Measurements from ENCODE around the gene KANSL1L.
"Not testable (repeated sequence)": the region's sequence is repeated elsewhere in the genome, so short reads cannot be mapped to it uniquely, and the experiment has no call there.

The KANSL1L gene

DNA sequence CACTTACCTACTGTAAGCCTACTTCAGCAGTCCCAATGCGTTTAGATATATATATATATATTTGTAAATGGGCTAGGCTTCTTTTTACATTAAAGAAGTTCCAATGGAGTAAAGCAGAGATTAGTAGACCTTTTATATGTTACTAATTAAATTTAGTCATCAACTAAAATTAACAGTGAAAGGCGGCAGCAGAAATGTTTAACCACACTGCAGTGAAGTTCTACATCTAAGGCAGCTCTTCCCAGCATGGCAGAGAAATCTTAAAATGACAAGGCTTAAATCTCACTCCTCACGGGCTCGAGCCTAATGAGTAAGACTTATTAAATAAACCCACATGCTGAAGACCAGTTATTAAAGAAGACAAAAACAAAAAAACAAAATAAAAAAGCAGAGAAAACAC lies 19.1 kb upstream of the KANSL1L start:
- H3K27me3 ChIP-seq (ENCODE audit: low read depth, low read length): no peaks in the 10 kb centered on the region
- H3K36me3 ChIP-seq (replicated peaks; ENCODE audit: low read depth, low read length): no peaks in the 10 kb centered on the region
- H3K9ac ChIP-seq (ENCODE audit: low read length): no peak overlapping the region
- no peaks in the 10 kb centered on the region for H3K9me3 ChIP-seq (ENCODE audit: insufficient read depth, low read length)
- H3K4me1 ChIP-seq (ENCODE audit: low read length): peaks cover 3% of the 10 kb centered on the region; the same call in 1 of the 2 replicates
- no peak overlapping the region for H3K4me3 ChIP-seq (ENCODE audit: low read length)
- H3K79me2 ChIP-seq (ENCODE audit: low read length): no peaks in the 10 kb centered on the region
- no peaks in the 10 kb centered on the region for H4K20me1 ChIP-seq (ENCODE audit: insufficient read depth, low read length)
- H3K4me2 ChIP-seq (ENCODE audit: low read length): no peak overlapping the region
- H2AFZ ChIP-seq (ENCODE audit: low read depth, low read length): no peak overlapping the region
- TF ChIP-seq, protein P1, sequence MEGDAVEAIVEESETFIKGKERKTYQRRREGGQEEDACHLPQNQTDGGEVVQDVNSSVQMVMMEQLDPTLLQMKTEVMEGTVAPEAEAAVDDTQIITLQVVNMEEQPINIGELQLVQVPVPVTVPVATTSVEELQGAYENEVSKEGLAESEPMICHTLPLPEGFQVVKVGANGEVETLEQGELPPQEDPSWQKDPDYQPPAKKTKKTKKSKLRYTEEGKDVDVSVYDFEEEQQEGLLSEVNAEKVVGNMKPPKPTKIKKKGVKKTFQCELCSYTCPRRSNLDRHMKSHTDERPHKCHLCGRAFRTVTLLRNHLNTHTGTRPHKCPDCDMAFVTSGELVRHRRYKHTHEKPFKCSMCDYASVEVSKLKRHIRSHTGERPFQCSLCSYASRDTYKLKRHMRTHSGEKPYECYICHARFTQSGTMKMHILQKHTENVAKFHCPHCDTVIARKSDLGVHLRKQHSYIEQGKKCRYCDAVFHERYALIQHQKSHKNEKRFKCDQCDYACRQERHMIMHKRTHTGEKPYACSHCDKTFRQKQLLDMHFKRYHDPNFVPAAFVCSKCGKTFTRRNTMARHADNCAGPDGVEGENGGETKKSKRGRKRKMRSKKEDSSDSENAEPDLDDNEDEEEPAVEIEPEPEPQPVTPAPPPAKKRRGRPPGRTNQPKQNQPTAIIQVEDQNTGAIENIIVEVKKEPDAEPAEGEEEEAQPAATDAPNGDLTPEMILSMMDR (IDR thresholded peaks at IDR 0.05; ENCODE audit: low read depth, low read length): no peak
- no peak for TF ChIP-seq EZH2phosphoT487 (IDR thresholded peaks at IDR 0.05; ENCODE audit: low read depth)
- no peak overlapping the region for H3K27ac ChIP-seq (ENCODE audit: low read length)

DNA sequence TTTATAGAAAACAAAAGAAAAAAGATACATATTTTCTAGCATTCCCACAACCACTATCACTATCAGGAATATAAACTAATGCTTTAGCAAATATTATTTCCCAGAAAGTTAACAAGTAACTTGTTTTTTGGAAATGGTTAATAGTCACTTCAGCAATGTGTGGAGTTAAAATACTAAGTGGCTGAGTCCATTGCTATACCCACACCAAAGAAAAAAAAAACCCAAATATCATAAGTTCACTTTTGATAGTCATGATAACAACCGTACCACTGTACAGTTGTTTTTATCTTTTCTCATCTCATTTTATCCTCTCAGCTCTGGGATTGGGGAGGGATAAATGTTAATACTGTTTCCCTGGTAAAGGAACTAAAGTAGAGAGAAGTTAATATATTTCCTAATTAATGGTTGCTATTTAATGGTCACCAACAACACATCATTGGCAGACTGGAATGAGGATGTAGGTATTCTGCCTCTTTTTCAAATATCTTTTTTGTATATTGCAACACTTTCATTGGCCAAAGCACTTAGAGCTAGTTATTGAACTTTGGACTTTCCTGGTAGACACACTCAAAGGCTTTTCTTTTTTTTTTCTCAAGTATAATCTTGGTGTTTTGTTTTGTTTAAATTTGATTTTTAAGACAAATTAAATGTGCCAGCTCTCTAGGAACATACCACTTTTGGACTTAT lies 18.4 kb upstream of the KANSL1L start:
- no peaks in the 10 kb centered on the region for H3K4me1 ChIP-seq (ENCODE audit: low read length)
- no peak overlapping the region for H3K4me3 ChIP-seq (ENCODE audit: low read length)
- H3K79me2 ChIP-seq (ENCODE audit: low read length): no peaks in the 10 kb centered on the region
- H3K36me3 ChIP-seq (replicated peaks; ENCODE audit: low read depth, low read length): no peaks in the 10 kb centered on the region
- H4K20me1 ChIP-seq (ENCODE audit: insufficient read depth, low read length): no peaks in the 10 kb centered on the region
- no peak overlapping the region for H3K4me2 ChIP-seq (ENCODE audit: low read length)
- H3K27me3 ChIP-seq (ENCODE audit: low read depth, low read length): no peaks in the 10 kb centered on the region
- H2AFZ ChIP-seq (ENCODE audit: low read depth, low read length): no peak overlapping the region
- no peaks in the 10 kb centered on the region for H3K9me3 ChIP-seq (ENCODE audit: insufficient read depth, low read length)
- no peak for TF ChIP-seq EZH2phosphoT487 (IDR thresholded peaks at IDR 0.05; ENCODE audit: low read depth)
- TF ChIP-seq, protein P1 (IDR thresholded peaks at IDR 0.05; ENCODE audit: low read depth, low read length): no peak
- no peak overlapping the region for H3K9ac ChIP-seq (ENCODE audit: low read length)
- H3K27ac ChIP-seq (ENCODE audit: low read length): no peak overlapping the region

DNA sequence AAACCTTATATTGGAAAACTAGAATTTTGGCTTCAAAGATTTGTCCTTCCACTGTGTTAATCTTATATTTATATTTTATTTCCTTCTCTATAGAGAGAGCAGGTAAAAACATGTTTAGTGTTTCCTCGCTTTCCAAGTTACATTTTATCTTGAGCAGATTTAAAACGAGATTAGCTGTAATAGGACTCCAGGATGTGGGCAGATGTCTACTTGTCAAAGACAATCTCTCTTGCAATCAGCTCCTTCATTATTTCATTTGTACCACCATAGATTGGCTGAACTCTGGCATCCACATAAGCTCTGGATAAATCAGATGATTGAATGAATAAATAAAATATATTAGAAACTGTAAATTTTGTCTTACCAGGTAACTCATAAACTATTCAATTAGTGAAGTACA lies 17.5 kb upstream of the KANSL1L start:
- Histone ChIP-seq H3K4me2 (ENCODE audit: low read length) (no peak overlapping the region), H3K9me3 (ENCODE audit: insufficient read depth, low read length) (no peaks in the 10 kb centered on the region), H3K9ac (ENCODE audit: low read length) (no peak overlapping the region), H3K4me1 (ENCODE audit: low read length) (no peaks in the 10 kb centered on the region), H3K79me2 (ENCODE audit: low read length) (no peaks in the 10 kb centered on the region), H3K27ac (ENCODE audit: low read length) (no peak overlapping the region), H3K4me3 (ENCODE audit: low read length) (no peak overlapping the region), H3K36me3 (replicated peaks; ENCODE audit: low read depth, low read length) (no peaks in the 10 kb centered on the region), H3K27me3 (ENCODE audit: low read depth, low read length) (no peaks in the 10 kb centered on the region), H4K20me1 (ENCODE audit: insufficient read depth, low read length) (no peaks in the 10 kb centered on the region), H2AFZ (ENCODE audit: low read depth, low read length) (no peak overlapping the region)
- no peak for TF ChIP-seq EZH2phosphoT487 (IDR thresholded peaks at IDR 0.05; ENCODE audit: low read depth)
- TF ChIP-seq, protein P1 (IDR thresholded peaks at IDR 0.05; ENCODE audit: low read depth, low read length): no peak

DNA sequence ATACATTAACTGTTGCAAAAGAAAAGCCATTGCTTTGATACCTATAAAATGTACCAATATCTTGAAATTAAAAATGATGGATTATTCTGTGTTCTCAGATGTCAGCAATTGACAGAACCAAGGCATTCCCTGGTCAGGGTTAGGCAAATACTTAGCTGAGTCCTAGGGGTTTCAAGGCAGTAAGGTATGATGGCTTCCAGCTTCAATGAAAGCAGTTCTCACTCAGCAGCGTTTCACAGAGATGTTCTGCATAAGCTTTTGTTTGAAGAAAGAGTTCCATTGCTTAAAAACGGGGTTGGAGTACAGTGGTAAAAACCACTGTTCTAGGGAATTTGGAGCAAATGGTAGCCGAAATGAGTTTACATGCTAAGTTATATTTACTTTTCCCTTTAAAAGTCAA lies 17.0 kb upstream of the KANSL1L start:
- no peak overlapping the region for H3K4me3 ChIP-seq (ENCODE audit: low read length)
- H3K4me2 ChIP-seq (ENCODE audit: low read length): no peak overlapping the region
- no peaks in the 10 kb centered on the region for H3K4me1 ChIP-seq (ENCODE audit: low read length)
- H4K20me1 ChIP-seq (ENCODE audit: insufficient read depth, low read length): no peaks in the 10 kb centered on the region
- no peak overlapping the region for H2AFZ ChIP-seq (ENCODE audit: low read depth, low read length)
- H3K9ac ChIP-seq (ENCODE audit: low read length): no peak overlapping the region
- no peaks in the 10 kb centered on the region for H3K36me3 ChIP-seq (replicated peaks; ENCODE audit: low read depth, low read length)
- no peaks in the 10 kb centered on the region for H3K27me3 ChIP-seq (ENCODE audit: low read depth, low read length)
- no peaks in the 10 kb centered on the region for H3K9me3 ChIP-seq (ENCODE audit: insufficient read depth, low read length)
- no peaks in the 10 kb centered on the region for H3K79me2 ChIP-seq (ENCODE audit: low read length)
- TF ChIP-seq, protein P1 (IDR thresholded peaks at IDR 0.05; ENCODE audit: low read depth, low read length): no peak
- no peak for TF ChIP-seq EZH2phosphoT487 (IDR thresholded peaks at IDR 0.05; ENCODE audit: low read depth)
- no peak overlapping the region for H3K27ac ChIP-seq (ENCODE audit: low read length)

DNA sequence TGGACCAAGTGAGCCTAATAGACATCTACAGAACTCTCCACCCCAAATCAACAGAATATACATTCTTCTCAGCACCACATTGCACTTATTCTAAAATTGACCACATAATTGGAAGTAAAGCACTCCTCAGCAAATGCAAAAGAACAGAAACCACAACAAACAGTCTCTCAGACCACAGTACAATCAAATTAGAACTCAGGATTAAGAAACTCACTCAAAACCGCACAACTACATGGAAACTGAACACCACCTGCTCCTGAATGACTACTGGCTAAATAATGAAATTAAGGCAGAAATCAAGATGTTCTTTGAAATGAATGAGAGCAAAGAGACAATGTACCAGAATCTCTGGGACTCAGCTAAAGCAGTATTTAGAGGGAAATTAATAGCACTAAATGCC lies 12.7 kb upstream of the KANSL1L start:
- H3K9ac ChIP-seq (ENCODE audit: low read length); H3K27ac ChIP-seq (ENCODE audit: low read length); H2AFZ ChIP-seq (ENCODE audit: low read depth, low read length); H4K20me1 ChIP-seq (ENCODE audit: insufficient read depth, low read length); H3K4me2 ChIP-seq (ENCODE audit: low read length); H3K27me3 ChIP-seq (ENCODE audit: low read depth, low read length); H3K79me2 ChIP-seq (ENCODE audit: low read length); H3K4me3 ChIP-seq (ENCODE audit: low read length); H3K4me1 ChIP-seq (ENCODE audit: low read length); H3K9me3 ChIP-seq (ENCODE audit: insufficient read depth, low read length); H3K36me3 ChIP-seq (replicated peaks; ENCODE audit: low read depth, low read length): not testable (repeated sequence)

DNA sequence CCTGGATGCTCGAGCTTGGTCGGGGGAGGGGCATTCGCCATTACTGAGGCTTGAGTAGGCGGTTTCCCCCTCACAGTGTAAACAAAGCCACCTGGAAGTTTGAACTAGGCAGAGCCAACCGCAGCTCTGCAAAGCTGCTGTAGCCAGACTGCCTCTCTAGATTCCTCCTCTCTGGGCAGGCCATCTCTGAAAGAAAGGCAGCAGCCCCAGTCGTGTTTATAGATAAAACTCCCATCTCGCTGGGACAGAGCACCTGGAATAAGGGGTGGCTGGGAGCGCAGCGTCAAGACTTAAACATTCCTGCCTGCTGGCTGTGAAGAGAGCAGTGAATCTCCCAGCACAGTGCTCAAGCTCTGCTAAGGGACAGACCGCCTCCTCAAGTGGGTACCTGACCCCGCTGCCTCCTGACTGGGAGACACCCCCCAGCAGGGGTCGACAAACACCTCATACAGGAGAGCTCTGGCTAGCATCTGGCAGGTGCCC lies 10.4 kb upstream of the KANSL1L start:
- H3K36me3 ChIP-seq (replicated peaks; ENCODE audit: low read depth, low read length); H4K20me1 ChIP-seq (ENCODE audit: insufficient read depth, low read length); H3K27me3 ChIP-seq (ENCODE audit: low read depth, low read length); H3K27ac ChIP-seq (ENCODE audit: low read length); H3K9me3 ChIP-seq (ENCODE audit: insufficient read depth, low read length); H3K4me2 ChIP-seq (ENCODE audit: low read length); H3K79me2 ChIP-seq (ENCODE audit: low read length); H2AFZ ChIP-seq (ENCODE audit: low read depth, low read length); H3K9ac ChIP-seq (ENCODE audit: low read length); H3K4me1 ChIP-seq (ENCODE audit: low read length); H3K4me3 ChIP-seq (ENCODE audit: low read length): not testable (repeated sequence)
